ENCODE measurements around the gene ALDH1A3.
A peak's percentile ranks its signal among the peaks of the same experiment; 100 is the strongest.
"Not testable (repeated sequence)": the region's sequence is repeated elsewhere in the genome, so short reads cannot be mapped to it uniquely, and the experiment has no call there.

The ALDH1A3 gene

DNA sequence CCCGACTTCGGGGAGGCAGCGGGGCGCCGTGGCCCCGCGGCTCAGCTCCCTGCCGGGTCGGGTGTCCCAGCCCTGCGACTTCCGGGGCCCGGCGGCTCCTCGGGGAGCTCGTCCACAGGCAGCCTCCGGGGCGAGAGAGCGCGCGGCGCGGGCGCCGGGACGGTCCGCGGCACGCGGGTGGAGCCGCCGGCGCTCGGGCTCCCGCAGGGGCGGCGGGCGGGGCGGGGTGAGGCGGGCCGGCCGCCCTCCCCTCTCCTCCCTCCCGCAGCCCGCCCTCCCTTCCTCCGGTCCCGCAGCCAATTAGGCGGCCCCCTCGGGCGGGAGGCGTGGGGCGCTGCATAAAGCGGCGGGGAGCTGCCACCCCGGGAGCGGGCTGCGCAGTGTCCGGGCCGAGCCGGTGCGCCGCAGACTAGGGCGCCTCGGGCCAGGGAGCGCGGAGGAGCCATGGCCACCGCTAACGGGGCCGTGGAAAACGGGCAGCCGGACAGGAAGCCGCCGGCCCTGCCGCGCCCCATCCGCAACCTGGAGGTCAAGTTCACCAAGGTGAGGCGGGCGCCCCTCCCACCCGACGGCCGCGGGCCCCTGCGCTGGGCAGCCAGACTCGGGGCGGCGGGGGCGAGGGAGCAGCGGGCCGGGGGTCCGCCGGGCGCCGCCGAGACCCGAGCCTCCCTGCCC lies at the start of gene ALDH1A3:
TSS of gene ALDH1A3 (plus strand) at position 368 of the 675 bp plus-strand sequence. CDS start at position 445, 77 bp downstream.
- DNase-seq, result no peak

DNA sequence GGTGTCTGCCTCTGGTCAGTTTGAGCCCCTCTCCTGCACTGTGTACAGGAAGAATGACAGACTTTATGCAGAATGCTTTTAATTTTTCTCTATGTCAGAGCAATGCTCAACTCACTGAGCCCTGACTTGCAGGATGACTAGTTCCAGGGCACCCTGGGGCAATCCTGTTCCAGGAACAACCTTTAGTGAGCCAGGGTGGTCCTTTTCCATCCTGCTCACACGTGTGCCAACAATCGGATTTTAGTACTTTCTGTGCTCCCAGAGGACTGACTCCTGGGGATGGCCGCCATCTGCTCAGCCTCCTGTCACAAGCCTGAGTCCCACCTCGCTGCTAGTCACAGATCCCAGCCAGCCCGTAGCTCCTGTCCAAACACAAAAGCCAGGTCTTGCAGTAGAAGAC lies 48.2 kb upstream of the ALDH1A3 start:
- no peak for DNase-seq

- no peak for DNase-seq
Observed at GRCh38 chr15:100832149-100832942, 47.3 kb upstream of the ALDH1A3 start.

DNA sequence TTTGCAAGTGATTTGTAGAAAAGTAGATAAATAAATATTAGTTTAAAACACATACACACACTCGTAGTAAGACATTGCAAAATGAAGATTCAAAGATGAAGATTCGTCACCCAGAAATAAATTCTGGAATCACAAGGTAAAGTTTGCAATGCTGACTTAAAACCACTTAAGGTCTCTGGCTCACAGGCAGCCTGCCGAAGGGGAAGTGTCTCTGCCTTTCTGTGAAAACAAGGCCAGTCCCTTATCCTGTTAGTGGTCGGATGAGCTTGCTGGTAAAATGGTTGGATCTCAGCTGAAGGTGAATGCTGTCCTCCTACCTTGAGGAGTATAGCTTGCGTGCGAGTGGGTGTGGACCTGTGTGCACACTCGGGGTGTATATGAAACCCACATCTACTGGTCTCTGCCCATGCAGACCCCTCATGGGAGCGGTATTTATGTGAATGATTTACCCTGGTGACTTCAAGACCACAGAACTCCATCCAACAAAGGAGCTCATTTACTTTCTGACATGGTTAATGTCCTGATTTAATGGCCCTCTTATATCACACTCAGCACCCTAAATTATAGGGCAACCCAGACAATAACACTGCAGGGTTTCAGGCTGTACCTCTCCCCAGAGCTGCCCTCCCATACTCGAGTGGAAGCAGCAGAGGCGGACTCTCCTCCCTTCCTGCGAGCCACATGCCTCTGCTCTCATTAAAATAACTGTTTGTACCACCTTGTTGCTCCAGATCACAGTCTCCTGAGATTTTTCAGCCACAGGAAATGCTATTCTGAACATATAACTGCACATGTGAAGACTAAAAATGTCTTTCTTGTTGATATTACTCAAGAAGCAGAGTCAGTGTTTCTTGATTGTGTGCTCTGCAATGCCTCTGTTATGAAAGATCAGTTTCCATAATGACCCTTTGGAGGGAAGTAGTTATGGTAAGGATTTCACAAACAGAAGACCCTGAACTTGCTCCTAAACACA lies 45.9 kb upstream of the ALDH1A3 start:
- DNase-seq, result no peak

- no peak for DNase-seq
Observed at GRCh38 chr15:100834731-100835130, 44.9 kb upstream of the ALDH1A3 start.

DNA sequence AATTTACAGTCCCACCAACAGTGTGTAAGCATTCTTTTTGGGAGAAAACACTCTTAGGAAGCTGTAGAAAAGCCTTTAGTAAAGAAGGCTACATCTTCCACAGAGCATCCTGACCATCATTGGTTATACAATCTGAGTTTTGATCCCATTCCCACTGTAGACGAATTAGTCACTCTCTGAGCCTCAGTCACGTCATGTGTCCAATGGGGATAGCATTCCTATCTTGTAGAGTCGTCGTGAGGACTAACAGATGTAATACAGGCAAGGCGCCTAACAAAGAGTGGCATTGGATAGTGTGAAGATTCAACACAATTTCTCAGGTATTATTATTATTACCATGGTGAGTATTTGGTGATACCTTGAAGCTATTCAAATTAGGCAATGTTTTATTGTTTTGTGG lies 44.0 kb upstream of the ALDH1A3 start:
- no peak for DNase-seq

DNA sequence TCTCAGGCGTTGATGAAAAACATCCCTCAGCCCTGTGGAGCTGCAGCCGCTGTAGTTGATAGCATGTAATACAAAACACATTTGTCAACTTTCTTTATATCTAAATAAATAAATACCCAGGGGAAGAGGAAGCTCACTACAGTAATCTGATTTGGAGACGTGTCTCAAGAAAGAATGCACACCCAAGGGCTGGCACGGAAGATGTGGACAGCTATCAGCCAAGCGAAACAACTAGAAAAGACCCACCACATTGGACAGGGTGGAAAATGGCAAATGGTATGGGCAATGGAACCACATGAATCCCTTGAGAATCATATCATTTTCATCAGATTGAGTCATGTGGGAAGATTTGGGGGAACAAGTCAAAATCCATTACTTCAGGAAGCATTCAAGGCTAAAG lies 43.1 kb upstream of the ALDH1A3 start:
- DNase-seq, result no peak

DNA sequence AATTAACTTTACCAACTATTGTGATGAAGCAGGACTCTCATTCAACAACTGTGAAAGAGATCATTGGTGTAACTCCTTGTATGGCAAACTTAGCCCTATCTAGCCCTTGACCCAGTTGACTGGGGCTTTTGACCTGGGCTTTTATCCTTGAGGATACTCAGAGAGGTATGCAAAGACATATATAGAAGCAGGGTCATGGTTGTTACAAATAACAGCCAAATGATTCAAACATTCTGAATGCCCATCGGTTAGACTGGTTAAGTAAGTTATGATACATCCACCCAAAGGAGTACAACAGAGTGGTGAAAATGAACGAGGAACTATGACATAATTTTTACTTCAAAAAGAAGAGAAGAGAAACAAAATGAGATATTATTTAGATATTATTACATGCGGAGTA lies 38.2 kb upstream of the ALDH1A3 start:
- DNase-seq, result no peak

GRCh38 chr15:100842756-100843730 lies 36.6 kb upstream of the ALDH1A3 start:
- DNase-seq, result no peak

GRCh38 chr15:100844167-100844566 lies 35.5 kb upstream of the ALDH1A3 start:
- no peak for DNase-seq

DNA sequence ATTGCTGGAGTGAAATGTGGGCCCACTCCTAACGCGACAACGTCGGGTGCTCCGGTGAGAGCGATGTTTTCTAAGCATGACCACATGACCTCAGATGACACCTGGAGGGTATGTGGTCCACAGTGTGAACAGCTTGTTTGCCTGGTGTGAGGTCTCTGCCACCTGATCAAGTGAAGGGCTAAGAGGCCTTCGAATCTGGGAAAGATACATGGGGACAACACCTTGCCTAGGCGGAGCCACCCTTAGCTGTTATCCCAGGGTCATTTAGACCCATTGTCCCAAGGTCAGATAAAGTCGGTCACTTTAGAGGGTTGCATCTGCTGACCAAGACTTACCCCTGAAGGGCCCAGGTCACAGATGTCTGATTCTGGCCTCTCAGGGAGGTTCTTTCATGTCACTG lies 34.9 kb upstream of the ALDH1A3 start:
- DNase-seq, result no peak

DNA sequence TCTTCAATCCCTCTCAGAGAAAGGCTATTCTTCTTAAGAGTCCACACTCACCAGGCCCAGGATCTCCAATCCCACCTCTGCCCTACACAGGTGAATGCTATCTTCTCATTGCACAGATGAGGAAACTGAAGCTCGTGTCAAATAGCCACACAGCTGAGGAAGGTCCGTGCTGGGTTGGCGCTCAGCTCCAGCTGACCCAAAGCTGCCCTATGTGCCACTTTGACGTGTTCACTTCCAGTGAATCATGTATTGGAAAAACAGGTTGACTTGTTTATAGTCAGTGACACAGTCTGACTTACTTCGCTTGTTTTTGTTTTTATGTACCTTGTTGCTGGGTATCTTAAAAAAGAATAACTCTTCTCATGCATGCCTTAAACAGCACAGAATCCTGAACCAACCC lies 32.4 kb upstream of the ALDH1A3 start:
- DNase-seq, result no peak

GRCh38 chr15:100849021-100849854 lies 30.4 kb upstream of the ALDH1A3 start:
- DNase-seq, result peak in 2 of 4 experiments; percentile 6 to 17

DNA sequence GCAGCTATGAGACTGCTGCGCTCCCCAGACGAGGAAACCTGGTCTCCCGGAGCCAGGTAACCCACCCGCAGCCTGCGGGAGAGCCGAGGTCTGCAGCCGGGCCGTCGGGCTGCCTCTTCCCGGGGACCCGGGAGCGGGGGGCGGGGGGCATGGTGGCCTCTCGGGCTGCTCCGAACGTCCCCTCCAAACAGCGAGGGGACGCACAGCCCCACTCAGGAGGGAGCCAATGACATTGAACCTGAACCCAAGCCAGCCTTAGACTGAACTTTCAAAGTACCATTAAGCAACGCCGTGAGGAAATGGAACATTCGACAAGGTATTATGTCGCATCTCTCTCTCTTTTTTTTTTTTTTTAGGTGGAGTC lies 29.8 kb upstream of the ALDH1A3 start:
- DNase-seq, result no peak

- not testable (repeated sequence) for DNase-seq
Observed at GRCh38 chr15:100851428-100852015, 28.1 kb upstream of the ALDH1A3 start.

GRCh38 chr15:100852630-100853029 lies 27.0 kb upstream of the ALDH1A3 start:
- no peak for DNase-seq

- no peak for DNase-seq
Observed at GRCh38 chr15:100853676-100854440, 25.8 kb upstream of the ALDH1A3 start.

- DNase-seq, result no peak
Observed at GRCh38 chr15:100856867-100857266, 22.8 kb upstream of the ALDH1A3 start.

DNA sequence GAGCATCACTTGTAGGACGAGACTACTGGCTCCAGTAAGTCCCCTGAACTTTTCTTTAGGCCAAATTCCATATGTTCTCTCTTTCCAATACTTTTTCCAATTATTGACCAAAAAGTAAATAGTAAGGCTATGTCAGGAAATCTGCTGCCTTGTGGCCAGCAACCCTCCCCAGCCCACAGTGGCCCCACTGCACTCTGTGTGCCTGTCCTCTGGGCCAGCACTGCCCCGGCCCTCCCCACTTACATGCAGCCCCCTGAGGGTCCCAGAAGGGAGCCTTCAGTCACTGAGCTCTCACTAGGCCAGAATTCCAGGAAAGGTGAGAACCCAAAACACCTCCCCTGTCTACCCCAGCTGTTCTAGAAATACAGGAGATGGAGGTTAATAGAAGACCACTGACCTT lies 21.3 kb upstream of the ALDH1A3 start:
- no peak for DNase-seq

Data from activated CD4-positive, CD25-positive, alpha-beta regulatory T cell (primary cell).